NCI-H460 (cell line): ENCODE results near the gene PLEKHA7. TPM values are rescaled to one million over a fixed set of nuclear protein-coding genes. Genes with fewer than 3 reads are reported as not detected.

Experiments used
- DNase-seq: peaks from one replicate; pipeline ENCODE4 v3.0.0-alpha.2; 2016; ENCODE audit warnings: low read depth; ENCODE audit errors: extremely low read depth
- total RNA-seq: library from RNA; depleted of rRNA; stranded (reverse); fragments of >200 nt; shearing (Covaris generic); gene quantifications from 2 replicates; pipeline ENCODE4 v1.2.3, GENCODE V29; 2014

PLEKHA7 gene
- total RNA-seq, 1 experiment from 2014 or later = 0.25 TPM

DNA sequence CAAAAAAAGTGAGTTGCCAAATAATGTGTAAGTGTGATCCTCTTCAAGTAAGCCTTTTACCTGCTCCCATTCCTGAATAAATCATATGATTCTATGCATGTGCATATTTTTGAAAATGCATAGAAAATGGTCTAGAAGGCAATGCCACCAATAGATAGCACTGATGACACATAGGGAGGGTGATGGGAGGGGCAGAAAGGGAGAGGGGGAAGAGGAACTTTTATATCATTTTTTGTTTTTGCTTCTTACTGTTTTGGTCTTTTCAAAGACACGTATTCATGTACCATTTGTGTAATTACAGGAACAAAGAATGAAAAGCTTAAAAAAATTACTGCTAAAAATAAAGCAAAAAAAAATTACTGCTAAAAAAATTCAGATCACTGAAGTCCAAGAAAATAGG lies 215.0 kb downstream of the PLEKHA7 start:
- DNase-seq = no peak

GRCh38 chr11:16797776-16798175 lies 216.4 kb downstream of the PLEKHA7 start:
- DNase-seq = no peak

GRCh38 chr11:16796311-16796710 lies 217.9 kb downstream of the PLEKHA7 start:
- DNase-seq = no peak

- DNase-seq = no peak
These were observed 219.1 kb downstream of the PLEKHA7 start for GRCh38 chr11:16795146-16795545.

DNA sequence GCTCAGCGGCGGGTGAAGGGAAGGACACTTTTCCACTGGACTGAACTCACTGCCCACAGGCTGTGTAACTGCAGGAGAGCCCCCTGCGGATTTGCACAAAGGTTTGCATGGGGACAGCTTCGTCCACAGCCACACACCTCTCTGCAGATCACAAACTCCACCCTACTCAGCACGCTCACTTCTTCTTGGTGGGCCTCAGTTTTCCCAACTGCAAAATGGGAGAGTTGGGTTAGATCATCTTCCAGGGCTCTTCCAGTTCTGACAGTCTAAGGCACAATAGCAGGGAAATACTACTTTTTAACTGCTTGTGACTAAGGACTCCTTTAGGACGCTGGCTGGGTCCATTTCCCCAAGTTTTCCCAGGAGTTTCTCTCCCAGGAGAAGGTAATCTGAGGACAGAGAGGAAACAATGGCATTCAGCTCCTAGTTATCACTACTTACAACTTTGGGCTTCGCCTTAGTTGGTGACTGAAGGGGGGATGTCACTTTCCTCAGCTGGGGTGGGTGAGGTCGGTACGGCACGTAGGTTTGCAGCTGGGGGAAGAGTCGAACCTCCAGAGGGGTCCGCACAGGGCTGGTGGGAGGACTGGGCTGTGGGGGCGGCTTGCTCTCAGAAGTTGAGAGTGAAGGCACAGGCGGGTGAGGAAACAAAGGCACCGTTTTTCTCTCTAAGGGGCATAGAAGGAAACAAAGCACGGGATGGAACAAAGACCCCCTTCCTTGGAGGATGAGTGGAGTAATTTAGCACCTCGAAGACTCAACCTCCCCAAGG lies 220.0 kb downstream of the PLEKHA7 start:
- no peak for DNase-seq

- DNase-seq = no peak
These were observed 220.7 kb downstream of the PLEKHA7 start for GRCh38 chr11:16793511-16793910.

GRCh38 chr11:16793009-16793408 lies 221.2 kb downstream of the PLEKHA7 start:
- DNase-seq = no peak

DNA sequence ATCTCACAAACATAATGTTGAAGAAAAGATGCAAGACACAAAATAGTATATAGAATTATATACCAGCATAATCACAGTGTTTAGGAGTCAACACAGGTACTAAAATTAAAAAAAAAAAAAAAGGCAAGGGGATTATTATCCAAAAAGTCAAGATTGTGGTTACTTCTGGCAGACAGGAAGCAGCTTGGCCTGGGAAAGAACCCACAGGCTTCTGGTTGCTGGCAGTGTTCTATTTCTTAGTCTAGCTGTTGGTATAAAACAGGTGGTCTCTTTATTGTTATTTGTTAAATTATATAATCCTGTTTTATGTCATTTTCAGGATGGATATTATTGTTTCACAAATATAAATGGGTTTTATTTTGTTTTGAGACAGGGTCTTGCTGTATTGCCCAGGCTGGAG lies 221.8 kb downstream of the PLEKHA7 start:
- DNase-seq = no peak

GRCh38 chr11:16791191-16791961 lies 222.8 kb downstream of the PLEKHA7 start:
- peak; percentile 38 for DNase-seq

GRCh38 chr11:16790486-16791190 lies 223.6 kb downstream of the PLEKHA7 start:
- no peak for DNase-seq

- DNase-seq = no peak
These were observed 224.4 kb downstream of the PLEKHA7 start for GRCh38 chr11:16789560-16790485.

- DNase-seq = no peak
These were observed 225.2 kb downstream of the PLEKHA7 start for GRCh38 chr11:16789063-16789420.

- peak; percentile 31 for DNase-seq
These were observed 225.8 kb downstream of the PLEKHA7 start for GRCh38 chr11:16788141-16789062.

DNA sequence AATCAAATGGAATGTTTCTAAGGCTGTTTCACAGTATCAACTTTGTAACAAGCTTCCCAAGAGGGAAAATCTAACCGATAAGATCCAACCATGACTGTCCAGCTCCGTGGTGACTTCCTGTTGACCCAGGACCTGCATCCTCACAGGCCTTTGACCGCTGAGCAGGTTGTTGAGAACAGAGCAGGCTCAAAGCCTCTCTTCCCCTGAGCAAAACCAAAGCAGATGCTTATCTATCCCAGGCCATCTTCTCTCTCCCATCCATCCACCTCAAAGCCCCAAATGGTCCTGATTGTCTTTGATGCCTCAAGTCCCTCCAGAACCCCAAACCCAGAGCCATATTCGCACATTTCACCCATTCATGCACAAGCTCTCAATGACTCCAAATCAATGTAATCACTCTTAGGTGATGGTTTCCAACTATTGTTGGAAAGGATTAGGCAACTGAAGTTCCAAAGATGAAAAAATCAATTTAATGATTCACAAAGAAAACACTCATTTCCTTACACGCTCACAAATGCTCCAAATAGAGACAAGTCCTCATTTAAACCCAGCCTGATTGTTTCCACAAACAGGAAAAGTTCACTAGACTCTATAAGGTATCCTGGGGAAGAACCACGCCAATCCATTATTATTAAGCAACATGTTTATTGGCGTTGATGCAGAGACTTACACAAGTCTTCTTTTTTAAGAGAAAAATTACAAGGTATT lies 227.0 kb downstream of the PLEKHA7 start:
- DNase-seq = no peak

DNA sequence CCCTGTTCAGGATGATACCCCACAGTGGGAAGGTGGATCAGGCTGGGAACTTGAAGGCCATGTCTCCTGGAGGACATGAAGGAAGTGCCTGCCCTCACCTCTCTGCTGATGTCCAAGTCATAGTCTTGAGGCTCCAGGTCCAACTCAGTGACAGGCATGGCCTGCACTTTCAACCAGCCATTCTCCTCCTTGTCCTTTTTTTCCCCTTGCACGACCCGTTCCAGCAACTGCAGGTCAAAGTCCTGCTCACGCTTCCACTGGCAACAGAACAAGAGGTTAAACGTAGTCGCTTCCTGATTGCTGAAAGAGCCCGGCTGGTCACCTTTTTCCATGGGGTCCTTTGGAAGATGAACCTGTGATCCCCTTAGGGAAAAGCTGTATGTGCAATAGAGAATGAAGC lies 228.1 kb downstream of the PLEKHA7 start:
- DNase-seq = no peak

DNA sequence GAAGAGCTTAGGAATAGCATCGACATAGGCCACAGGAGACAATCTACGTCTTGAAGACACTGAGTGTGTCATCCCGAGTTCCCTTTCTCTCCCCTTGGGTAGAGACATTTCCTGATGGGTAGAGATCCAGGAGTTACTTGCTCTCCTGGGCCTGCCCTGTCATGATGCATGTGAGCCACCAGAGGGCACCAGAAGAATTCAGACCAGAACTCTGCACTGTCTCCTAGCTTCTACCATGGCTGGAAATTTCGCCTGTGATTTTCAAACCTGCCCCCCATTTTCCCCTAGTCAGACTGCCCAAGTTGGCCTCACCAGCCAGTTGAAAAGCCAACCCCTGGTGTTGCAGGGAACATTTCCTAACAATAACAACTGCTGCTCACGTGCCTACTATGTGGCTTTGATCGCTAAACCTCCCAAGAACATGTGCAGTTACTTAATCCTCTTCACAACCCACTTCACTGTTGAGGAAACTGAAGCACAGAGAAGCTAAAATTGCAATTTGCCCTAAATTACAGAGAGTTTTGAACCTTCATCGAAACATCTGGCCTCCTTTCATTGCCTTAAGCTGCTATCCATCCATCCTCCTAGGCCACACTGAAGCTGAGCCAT lies 228.6 kb downstream of the PLEKHA7 start:
- DNase-seq = peak; percentile 63

DNA sequence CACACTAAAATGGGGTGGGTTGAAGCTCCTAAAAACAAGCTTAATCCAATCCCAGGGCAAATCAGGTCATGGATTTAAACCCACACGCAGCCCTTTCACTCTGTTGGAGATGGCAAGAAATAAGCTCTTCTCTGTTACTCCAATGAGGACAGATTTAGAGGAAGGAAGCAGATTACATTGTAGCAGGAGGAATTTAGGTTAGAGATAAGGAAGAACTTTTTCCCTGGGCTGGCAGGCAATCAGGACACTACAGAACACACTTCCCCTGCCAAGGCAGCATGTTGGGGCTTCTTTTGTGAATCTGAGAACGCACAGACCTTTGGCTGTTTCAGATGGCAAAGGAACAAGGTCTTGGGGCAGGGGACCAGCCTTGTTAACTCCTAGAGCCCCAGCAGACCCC lies 229.5 kb downstream of the PLEKHA7 start:
- no peak for DNase-seq

DNA sequence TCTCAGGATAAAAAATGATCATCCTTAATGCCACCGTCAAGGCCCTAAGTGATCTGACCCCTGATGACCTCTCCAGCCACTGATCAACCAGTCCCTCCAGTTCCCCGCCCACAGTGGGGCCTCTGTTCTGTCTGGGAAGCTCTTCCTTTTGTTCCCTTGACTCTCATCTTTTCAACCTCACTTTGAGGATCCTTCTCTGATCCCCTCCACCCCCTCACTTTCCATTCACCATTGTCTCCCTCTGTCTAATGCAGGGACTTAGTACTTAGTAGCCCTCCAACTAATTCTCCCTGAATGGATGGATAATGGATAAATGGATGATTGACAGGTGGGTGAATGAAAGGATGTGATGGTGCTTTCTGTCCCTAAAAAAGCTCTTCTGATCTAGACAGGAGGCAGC lies 230.1 kb downstream of the PLEKHA7 start:
- DNase-seq = no peak
